MCF 10A (cell line): ENCODE measurements around the gene MLXIP. TPM values are rescaled to one million over a fixed set of nuclear protein-coding genes. Genes with fewer than 3 reads are reported as not detected.

Experiments
- BruUV-seq: library from RNA; stranded (reverse); fragments of 400-500 nt; replicated peaks from 2 replicates; lab custom pipeline; 2021; lab: Mats Ljungman, UMichigan
- CTCF ChIA-PET: fragments of 300-600 bp; sonication (Branson Sonifier 250); formaldehyde crosslinking; extraction: SDS; loops from one replicate; lab custom pipeline; 2021; ENCODE audit warnings: antibody characterized with exemption, inconsistent platforms; lab: Yijun Ruan, JAX
- POLR2A ChIA-PET: fragments of 300-600, 350-650 bp; sonication (Branson Sonifier 250); formaldehyde crosslinking; extraction: SDS; loops from one replicate; lab custom pipeline; 2020; ENCODE audit warnings: antibody characterized with exemption, inconsistent platforms; lab: Yijun Ruan, JAX
- DNase-seq: peaks from one replicate; pipeline ENCODE4 v3.0.0-alpha.2; 2018; ENCODE audit not compliant: unreplicated experiment
- H3K27ac Mint-ChIP-seq: one replicate; pipeline ENCODE4 v1.8.0; 2022; ENCODE audit warnings: mild to moderate bottlenecking, low read depth, mixed read lengths; ENCODE audit not compliant: unreplicated experiment
- H3K27me3 Mint-ChIP-seq: one replicate; pipeline ENCODE4 v1.8.0; 2022; ENCODE audit warnings: mixed read lengths; ENCODE audit not compliant: insufficient read depth, unreplicated experiment
- H3K36me3 Mint-ChIP-seq: one replicate; pipeline ENCODE4 v1.8.0; 2022; ENCODE audit warnings: mild to moderate bottlenecking, moderate library complexity, mixed read lengths; ENCODE audit not compliant: insufficient read depth, unreplicated experiment
- H3K4me1 Mint-ChIP-seq: one replicate; pipeline ENCODE4 v1.8.0; 2022; ENCODE audit warnings: mixed read lengths; ENCODE audit not compliant: insufficient read depth, unreplicated experiment
- H3K4me3 Mint-ChIP-seq: one replicate; pipeline ENCODE4 v1.8.0; 2022; ENCODE audit warnings: mild to moderate bottlenecking, moderate library complexity, mixed read lengths; ENCODE audit not compliant: unreplicated experiment
- H3K9me3 Mint-ChIP-seq: one replicate; pipeline ENCODE4 v1.8.0; 2022; ENCODE audit warnings: mixed read lengths; ENCODE audit not compliant: unreplicated experiment
- intact Hi-C: fragments of 100-400 bp; cut with micrococcal nuclease; formaldehyde crosslinking; loops from 2 replicates; pipeline ENCODE4 v1.14.1; 2022
- total RNA-seq: library from RNA; stranded (reverse); gene quantifications from 2 replicates; pipeline ENCODE4 v1.2.3, GENCODE V29; 2022
- TF ChIP-seq, protein P1 (sequence below): fragments of 200-600 bp; IDR thresholded peaks from one replicate; pipeline ENCODE4 v1.8.0; 2022; ENCODE audit warnings: antibody characterized with exemption, mild to moderate bottlenecking; ENCODE audit not compliant: unreplicated experiment

Gene MLXIP
- total RNA-seq, 1 experiment from 2014 or later: 35.6 TPM

DNA sequence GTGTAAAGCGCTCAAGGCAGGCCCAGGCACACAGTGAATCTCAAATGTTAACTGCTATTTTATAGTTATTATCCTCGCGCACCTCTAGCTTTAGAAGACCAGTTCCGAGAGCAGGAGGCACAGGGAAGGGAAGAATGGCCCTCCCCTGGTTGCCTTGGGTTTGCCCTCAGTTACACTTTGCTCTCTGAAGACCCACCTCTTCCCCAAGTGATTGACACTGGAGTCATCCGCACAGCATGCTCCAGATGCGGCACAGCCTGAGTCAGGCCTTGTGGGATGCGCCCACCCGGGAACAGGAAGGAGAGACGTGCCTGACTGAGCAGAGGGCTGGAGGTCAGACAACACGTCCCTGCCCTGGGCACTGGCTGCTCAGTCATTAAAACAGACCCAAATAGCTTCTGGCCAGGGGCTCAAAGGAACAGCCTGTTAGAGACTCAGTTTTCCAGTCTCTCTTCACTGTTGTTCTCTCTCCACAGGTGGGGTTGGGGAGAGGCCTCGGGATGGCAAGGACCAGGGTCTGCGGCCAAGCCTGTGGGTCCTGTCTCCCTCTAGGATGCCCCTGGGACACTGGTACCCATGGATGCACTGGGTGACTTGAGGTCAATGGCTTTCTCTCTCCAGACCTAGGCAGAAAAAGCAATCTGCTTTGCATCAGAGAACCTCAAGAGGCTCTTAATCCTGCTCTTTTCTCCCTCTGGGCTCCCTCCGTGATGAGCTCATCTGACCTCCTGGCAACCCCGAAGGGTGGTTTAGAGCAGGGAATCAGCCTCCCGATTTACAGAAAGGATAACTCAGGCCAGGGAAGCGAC, 13.6 kb upstream of the MLXIP start:
- TF ChIP-seq, protein P1, sequence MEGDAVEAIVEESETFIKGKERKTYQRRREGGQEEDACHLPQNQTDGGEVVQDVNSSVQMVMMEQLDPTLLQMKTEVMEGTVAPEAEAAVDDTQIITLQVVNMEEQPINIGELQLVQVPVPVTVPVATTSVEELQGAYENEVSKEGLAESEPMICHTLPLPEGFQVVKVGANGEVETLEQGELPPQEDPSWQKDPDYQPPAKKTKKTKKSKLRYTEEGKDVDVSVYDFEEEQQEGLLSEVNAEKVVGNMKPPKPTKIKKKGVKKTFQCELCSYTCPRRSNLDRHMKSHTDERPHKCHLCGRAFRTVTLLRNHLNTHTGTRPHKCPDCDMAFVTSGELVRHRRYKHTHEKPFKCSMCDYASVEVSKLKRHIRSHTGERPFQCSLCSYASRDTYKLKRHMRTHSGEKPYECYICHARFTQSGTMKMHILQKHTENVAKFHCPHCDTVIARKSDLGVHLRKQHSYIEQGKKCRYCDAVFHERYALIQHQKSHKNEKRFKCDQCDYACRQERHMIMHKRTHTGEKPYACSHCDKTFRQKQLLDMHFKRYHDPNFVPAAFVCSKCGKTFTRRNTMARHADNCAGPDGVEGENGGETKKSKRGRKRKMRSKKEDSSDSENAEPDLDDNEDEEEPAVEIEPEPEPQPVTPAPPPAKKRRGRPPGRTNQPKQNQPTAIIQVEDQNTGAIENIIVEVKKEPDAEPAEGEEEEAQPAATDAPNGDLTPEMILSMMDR: no peak
- H3K4me1 Mint-ChIP-seq: peaks cover 13% of the 10 kb centered on the region
- DNase-seq: peak; percentile 56
- no peak overlapping the region for H3K27ac Mint-ChIP-seq
- H3K27me3 Mint-ChIP-seq: no peaks in the 10 kb centered on the region
- H3K4me3 Mint-ChIP-seq: no peak overlapping the region
- H3K36me3 Mint-ChIP-seq: peaks cover 20% of the 10 kb centered on the region
- intact Hi-C loops: no loop called here
- BruUV-seq: no TSS peak
- ChIA-PET CTCF (interaction anchor here (0.6 to 3.1 kb wide), 6 partner anchors 9 to 1769 kb away, joined by 3 to 9 read pairs (median 4); no protein-coding TSS in a partner anchor), POLR2A (interaction anchor here (0.9 kb wide), 1 partner anchor 47 kb away, joined by 3 read pairs; no protein-coding TSS in a partner anchor)
- H3K9me3 Mint-ChIP-seq: no peaks in the 10 kb centered on the region

DNA sequence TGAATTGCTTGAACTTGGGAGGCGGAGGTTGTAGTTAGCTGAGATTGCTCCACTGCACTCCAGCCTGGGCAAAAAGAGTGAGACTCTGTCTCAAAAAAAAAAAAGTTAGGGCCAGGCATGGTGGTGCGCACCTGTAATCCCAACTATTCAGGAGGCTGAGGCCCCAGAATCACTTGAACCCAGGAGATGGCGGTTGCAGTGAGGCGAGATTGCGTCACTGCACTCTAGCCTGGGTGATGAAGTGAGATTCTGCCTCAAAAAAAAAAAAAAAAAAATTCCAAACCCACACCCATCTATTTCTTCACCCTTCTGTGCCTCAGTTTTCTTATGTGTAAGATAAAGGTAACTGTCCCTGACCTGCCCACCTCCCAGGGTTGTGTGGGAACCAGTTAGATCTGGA, 11.0 kb upstream of the MLXIP start:
- intact Hi-C loops: no loop called here
- Mint-ChIP-seq H3K9me3 (no peaks in the 10 kb centered on the region), H3K27me3 (no peaks in the 10 kb centered on the region), H3K4me3 (no peak overlapping the region), H3K4me1 (peaks cover 15% of the 10 kb centered on the region), H3K36me3 (peaks cover 9% of the 10 kb centered on the region), H3K27ac (no peak overlapping the region)
- ChIA-PET POLR2A (interaction anchor here (1.4 to 2.5 kb wide), 3 partner anchors 11 to 13 kb away, joined by 3 to 5 read pairs (median 4); partner anchors contain the start of gene MLXIP), CTCF (no interaction called here)
- no TSS peak for BruUV-seq
- no peak for DNase-seq
- TF ChIP-seq, protein P1: no peak

DNA sequence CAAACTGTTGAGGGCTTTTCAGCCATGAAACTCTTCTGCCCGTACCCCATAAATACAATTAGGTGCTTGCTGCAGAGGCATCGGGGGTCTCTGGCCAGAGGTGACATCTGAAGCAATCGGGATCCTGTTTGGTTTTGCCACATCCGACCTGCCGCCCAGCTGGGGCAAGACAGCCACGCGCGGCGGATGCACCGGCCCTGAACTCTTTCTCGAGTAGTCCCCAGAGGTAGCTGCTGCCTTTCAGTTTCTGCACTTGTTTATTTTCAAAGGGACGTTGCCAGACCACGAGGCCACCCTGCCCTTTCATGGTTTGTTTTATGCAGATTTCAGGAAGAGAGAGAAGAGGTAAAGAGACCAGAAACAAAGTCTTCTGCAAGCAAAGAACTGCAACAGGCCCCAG, 10.6 kb upstream of the MLXIP start:
- BruUV-seq: no TSS peak
- no peaks in the 10 kb centered on the region for H3K9me3 Mint-ChIP-seq
- TF ChIP-seq, protein P1: no peak
- no peak overlapping the region for H3K27ac Mint-ChIP-seq
- peaks cover 15% of the 10 kb centered on the region for H3K4me1 Mint-ChIP-seq
- H3K4me3 Mint-ChIP-seq: no peak overlapping the region
- no peaks in the 10 kb centered on the region for H3K27me3 Mint-ChIP-seq
- DNase-seq: no peak
- H3K36me3 Mint-ChIP-seq: peaks cover 11% of the 10 kb centered on the region
- intact Hi-C loops: no loop called here
- POLR2A ChIA-PET: interaction anchor here (0.6 to 2.5 kb wide), 3 partner anchors 10 to 900 kb away, joined by 3 to 5 read pairs (median 4); partner anchors contain the start of gene MLXIP
- CTCF ChIA-PET: interaction anchor here (0.6 to 1.1 kb wide), 2 partner anchors 16 to 123 kb away, joined by 3 to 4 read pairs; no protein-coding TSS in a partner anchor
